GM19023 (cell line): ENCODE measurements around the gene USP25.
"Not testable (repeated sequence)": the region's sequence is repeated elsewhere in the genome, so short reads cannot be mapped to it uniquely, and the experiment has no call there.

Source experiments
- ATAC-seq: cut with Tn5 transposase; IDR thresholded peaks from one replicate; pipeline ENCODE4 v1.9.1; 2021; ENCODE audit warnings: mild to moderate bottlenecking, moderate library complexity; ENCODE audit not compliant: unreplicated experiment

The USP25 gene

DNA sequence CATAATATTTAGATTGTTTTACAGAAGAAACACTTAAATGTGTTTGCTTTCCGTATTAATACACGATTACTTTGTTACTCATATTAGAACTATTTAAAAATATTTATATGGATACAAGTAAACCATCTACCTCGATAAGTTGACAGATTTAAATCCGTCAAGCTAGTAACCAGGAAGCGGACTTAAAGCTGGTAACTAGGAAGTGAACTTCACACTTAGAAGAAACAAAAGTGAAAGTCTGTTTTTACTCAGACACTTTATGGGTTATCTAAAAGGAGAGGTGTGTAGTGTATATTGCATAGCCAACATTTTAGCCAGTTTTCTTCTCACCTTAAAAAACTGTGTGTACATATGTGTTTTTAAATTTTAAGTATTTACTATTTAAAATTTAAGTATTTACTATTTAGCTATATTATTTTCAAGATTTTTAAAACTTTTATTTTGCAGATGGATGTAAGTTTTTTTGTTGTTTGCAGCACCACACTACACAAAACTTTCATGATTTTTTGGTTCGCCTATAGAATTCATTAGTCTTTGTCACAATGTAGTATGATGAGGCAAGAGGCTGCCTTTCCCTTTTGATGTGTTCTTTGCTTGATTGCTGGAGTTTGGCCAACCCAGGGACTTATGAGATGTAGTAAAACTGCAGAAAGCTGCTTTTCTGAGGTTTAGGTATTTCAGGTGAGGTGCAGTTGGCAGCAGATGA is 2.7 kb downstream of the USP25 start:
- peak; percentile 36 for ATAC-seq

DNA sequence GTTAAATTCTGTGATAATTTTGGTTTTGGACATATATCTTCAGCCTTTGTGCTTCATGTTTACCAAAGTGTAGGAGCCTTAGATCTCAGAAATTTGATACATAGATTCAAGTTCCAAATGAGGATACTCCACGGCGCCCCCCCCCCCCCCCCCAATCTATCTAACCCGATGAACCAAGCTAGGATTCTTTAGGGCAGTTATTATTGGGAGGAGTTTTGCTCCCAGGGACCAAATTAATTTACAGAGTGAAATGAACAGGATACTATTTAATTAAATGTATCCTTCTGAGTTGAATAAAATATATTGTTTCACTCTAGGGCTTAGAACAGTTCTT is 3.2 kb downstream of the USP25 start:
- no peak for ATAC-seq

- no peak for ATAC-seq
These were observed 5.6 kb downstream of the USP25 start for GRCh38 chr21:15735409-15735808.

- not testable (repeated sequence) for ATAC-seq
These were observed 6.1 kb downstream of the USP25 start for GRCh38 chr21:15735931-15736330.

DNA sequence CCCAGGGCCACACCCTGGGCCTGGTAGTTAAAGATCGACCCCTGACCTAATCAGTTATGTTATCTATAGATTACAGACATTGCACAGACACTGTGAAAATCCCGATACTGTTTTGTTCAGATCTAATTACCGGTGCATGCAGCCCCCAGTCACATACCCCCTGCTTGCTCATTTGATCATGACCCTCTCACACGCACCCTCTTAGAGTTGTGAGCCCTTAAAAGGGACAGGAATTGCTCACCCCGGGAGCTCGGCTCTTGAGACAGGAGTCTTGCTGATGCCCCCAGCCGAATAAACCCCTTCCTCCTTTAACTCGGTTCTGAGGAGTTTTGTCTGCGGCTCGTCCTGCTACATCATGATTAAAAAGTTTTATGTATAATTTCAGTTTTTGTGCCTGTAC is 9.0 kb downstream of the USP25 start:
- ATAC-seq: not testable (repeated sequence)

GRCh38 chr21:15740383-15740782 is 10.6 kb downstream of the USP25 start:
- ATAC-seq: no peak

- ATAC-seq: no peak
These were observed 11.7 kb downstream of the USP25 start for GRCh38 chr21:15741510-15741909.

DNA sequence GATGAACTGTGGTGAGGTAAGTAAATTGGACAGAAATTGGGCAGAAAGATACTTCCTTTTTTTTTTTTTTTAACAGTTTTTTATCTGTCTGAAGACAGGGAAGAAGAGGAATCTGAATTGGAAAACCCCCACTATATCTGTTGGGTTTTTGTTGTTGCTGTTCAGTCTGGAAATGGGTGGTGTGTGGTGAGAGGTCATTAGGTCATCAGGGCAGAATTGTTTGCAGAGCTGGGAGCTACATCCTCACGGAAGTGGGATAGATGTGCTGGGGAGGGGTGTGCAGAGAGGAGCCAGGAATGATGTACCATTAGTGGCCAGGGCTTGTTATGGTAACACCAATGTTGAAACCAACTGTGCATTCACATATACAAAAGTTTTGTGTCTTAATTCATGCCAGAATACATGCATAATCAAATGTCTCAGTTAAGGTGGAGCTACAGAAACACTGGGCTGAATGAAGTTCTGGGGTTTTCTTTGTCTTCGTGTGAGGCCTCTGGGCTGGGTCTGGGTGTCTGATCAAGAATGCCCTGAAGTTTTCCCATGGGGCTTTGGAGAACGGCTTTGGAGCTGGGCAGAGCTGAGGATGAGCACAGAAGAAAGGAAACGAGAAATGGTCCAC is 12.4 kb downstream of the USP25 start:
- ATAC-seq: no peak

DNA sequence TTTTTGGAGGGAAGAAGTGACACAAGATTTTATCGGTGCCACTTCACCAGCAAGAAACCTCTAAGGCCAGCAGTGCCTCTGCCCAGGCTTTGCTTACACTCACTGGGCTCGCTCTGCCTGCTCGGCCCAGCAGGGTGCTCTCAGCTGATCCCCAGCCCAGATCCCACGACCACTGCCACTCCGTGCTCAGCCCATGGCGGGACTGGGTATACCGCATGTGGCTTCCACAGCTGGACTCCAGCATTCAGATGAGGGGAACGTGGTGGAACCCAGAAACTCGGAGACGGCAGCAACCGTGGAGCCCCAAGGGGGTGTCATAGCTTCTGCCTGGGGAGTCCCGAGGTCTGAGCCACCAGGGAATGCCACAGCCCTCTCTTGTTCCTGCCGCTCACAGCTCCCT is 12.9 kb downstream of the USP25 start:
- ATAC-seq: no peak

DNA sequence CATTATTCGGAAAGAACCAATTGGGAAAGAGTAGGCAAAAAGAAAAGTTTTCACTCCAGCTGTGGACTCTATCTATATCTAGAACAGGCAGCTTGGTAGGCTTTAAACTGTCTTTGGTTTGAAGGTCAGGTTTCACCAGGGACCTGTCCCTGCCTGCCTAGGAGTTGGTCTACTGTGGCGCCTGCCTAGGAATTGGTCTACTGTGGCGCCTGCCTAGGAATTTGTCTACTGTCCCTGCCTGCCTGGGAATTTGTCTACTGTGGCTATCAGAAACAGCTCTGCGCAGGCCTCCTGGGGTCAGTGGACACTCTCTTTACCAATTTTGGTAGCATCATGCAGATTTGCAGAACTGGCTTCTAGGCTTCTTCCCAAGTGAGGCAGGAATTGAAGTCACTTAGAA is 13.8 kb downstream of the USP25 start:
- ATAC-seq: no peak

DNA sequence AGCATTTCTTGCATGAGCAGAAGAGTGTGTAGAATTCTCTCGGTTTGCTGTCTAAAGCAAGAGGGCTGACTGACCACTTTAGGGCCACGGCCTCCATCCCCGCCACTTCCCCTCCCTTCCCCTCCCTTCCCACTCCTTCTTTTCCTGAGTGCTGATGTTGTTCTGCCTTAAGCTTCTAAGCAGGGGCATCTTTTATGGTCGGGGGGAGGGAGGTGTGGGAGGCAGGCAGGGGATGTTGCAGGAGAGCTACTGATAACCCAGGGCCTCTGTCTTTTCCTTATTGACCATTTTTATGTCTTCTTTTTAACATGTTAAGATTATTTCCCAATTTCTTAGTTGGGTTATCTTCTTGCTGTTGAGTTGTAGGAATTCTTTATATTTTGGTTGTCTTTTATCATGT is 15.1 kb downstream of the USP25 start:
- ATAC-seq: no peak

- ATAC-seq: no peak
These were observed 18.8 kb downstream of the USP25 start for GRCh38 chr21:15748586-15748985.

GRCh38 chr21:15749082-15749860 is 19.5 kb downstream of the USP25 start:
- no peak for ATAC-seq

- ATAC-seq: no peak
These were observed 20.0 kb downstream of the USP25 start for GRCh38 chr21:15749861-15750159.

GRCh38 chr21:15751037-15751436 is 21.3 kb downstream of the USP25 start:
- ATAC-seq: no peak

GRCh38 chr21:15751546-15751945 is 21.8 kb downstream of the USP25 start:
- no peak for ATAC-seq

- no peak for ATAC-seq
These were observed 23.1 kb downstream of the USP25 start for GRCh38 chr21:15752763-15753407.

- ATAC-seq: no peak
These were observed 24.0 kb downstream of the USP25 start for GRCh38 chr21:15753741-15754140.

DNA sequence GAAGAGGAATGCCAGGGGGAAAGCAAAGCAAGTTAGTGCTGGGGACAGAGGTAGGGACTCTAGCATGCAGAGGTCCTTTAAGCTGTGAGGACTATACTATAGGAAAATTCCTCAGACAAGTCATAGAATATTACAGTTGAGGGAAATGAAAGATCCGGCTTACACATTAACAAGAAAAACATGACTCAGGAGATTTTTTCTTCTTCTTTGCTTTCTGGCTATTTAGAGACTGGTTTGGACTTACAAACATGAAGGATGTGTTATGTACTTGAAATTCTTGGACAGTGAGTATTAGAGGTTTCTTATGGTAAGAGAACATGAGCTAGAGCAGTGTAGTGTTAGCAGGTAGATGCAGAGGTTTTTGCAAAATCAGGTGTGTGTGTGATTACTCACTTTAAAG is 24.9 kb downstream of the USP25 start:
- no peak for ATAC-seq

DNA sequence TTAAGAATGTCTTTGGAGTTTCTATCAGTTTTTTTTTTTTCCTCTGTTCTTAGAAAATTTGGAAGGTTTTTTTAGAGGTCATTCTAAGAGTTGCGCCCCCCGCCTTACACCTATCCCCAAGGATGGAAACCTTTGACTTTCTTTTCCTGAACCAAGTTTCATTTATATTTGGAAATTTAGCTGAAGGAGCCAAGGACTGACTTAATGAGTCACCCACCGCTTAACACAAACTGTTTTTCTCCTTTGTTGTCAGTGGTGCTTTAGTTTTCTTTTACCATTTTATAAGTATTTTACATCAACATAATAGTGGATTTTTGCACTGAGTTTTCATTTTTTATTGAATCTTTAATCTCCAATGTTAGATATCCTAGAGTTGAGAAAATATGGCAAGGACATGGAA is 25.3 kb downstream of the USP25 start:
- ATAC-seq: no peak

DNA sequence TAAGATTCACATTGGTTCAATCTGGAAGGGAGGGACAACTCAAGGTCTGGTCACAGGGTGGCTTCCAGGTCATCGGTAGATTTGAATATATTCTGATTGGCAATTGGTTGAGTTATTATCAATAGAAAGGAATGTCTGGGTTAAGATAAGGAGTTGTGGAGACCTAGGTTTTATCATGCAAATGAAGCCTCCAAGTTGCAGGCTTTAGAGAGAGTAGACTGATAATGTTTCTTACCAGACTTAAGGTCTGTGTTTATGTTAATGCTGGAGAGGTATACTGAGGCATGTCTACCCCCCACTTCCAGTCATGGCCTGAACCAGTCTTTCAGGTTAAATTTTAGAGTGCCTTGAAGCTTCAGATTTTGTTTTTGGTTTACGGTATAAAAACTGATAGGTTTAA is 29.7 kb downstream of the USP25 start:
- ATAC-seq: no peak
